ENCODE measurements around the gene GLIPR1L2. TPM values are rescaled to one million over a fixed set of nuclear protein-coding genes. Genes with fewer than 3 reads are reported as not detected.

The GLIPR1L2 gene
- total RNA-seq, 1 experiment from 2014 or later = 0.35 TPM

GRCh38 chr12:75455839-75456238 lies 65.0 kb downstream of the GLIPR1L2 start:
- Histone ChIP-seq H3K18ac (ENCODE audit: insufficient read length, low read depth, low read length) (no peak overlapping the region), H3T11ph (ENCODE audit: low read length) (no peak overlapping the region), H2BK20ac (ENCODE audit: low read depth, low read length, poor library complexity, severe bottlenecking) (no peak overlapping the region), H2BK120ac (ENCODE audit: low read depth, low read length, poor library complexity, severe bottlenecking) (no peak overlapping the region), H3K27me3 (ENCODE audit: insufficient read depth, low read length) (no peaks in the 10 kb centered on the region), H2BK12ac (ENCODE audit: insufficient read length, low read depth, low read length) (no peak overlapping the region), H3K27ac (ENCODE audit: insufficient read length, low read depth, low read length) (no peak overlapping the region), H3K4me2 (ENCODE audit: insufficient read depth, insufficient read length, low read length) (no peak overlapping the region), H4K20me1 (ENCODE audit: control insufficient read depth, insufficient read depth, insufficient read length) (no peaks in the 10 kb centered on the region), H3K14ac (ENCODE audit: insufficient read depth, low read length) (no peak overlapping the region), H3K9me3 (ENCODE audit: control insufficient read depth, low read depth, low read length) (no peaks in the 10 kb centered on the region), H3K23ac (ENCODE audit: insufficient read length, low read depth, low read length) (no peak overlapping the region), H3K9ac (ENCODE audit: extremely low read depth, insufficient read length, low read length) (no peak overlapping the region), H3K4me1 (ENCODE audit: insufficient read depth, low read length) (no peaks in the 10 kb centered on the region), H4K8ac (replicated peaks; ENCODE audit: insufficient read length, low read depth, low read length) (no peak overlapping the region), H3K79me1 (ENCODE audit: insufficient read depth, low read depth, low read length, poor library complexity, severe bottlenecking) (no peaks in the 10 kb centered on the region), H3K23me2 (ENCODE audit: insufficient read length, low read depth, low read length, poor library complexity, severe bottlenecking) (no peaks in the 10 kb centered on the region), H4K91ac (ENCODE audit: insufficient read length, low read depth, low read length) (no peak overlapping the region), H3K4ac (ENCODE audit: low read depth, low read length) (no peak overlapping the region), H3K79me2 (ENCODE audit: insufficient read depth, low read length) (no peaks in the 10 kb centered on the region), H2AFZ (ENCODE audit: low read length) (no peak overlapping the region), H2BK5ac (ENCODE audit: insufficient read length, low read length) (no peak overlapping the region), H3K56ac (ENCODE audit: insufficient read length, low read depth, low read length) (no peak overlapping the region), H2BK15ac (ENCODE audit: low read depth, low read length) (no peak overlapping the region), H2AK5ac (ENCODE audit: insufficient read length, low read length) (no peak overlapping the region), H4K5ac (ENCODE audit: insufficient read length, low read depth, low read length) (no peak overlapping the region)
- no peak for DNase-seq
- no peak for TF ChIP-seq CTCF (conservative IDR thresholded peaks at IDR 0.05)
- H3K9me3 Mint-ChIP-seq = peaks cover 22 to 29% of the 10 kb centered on the region in 2 experiments
- H3K4me1 Mint-ChIP-seq = 0 out of 4 replicates have a peak, but pooled peaks cover 0 to 4% of the 10 kb centered on the region in 2 experiments
- no peaks in the 10 kb centered on the region for H3K27me3 Mint-ChIP-seq (ENCODE audit: low read depth)
- H3K27ac Mint-ChIP-seq = no peak overlapping the region
- WGBS (ENCODE audit: extremely low coverage, insufficient read length, low lambda C conversion rate) = no CpG with 5 or more reads among the region's 5 CpGs
- peaks cover 14 to 33% (median 17%) of the 10 kb centered on the region in 3 experiments for H3K36me3 Mint-ChIP-seq (ENCODE audit: insufficient read depth in 1 of 3, low read depth in 3 of 3)
- H3K4me3 Mint-ChIP-seq = no peak overlapping the region

Data from H9 (cell line).